ENCODE results near the gene CDRT4. TPM values are rescaled to one million over a fixed set of nuclear protein-coding genes. Genes with fewer than 3 reads are reported as not detected.

Gene CDRT4
- total RNA-seq, 2 donors from 2014 or later: 2.3 to 48.1 TPM

GRCh38 chr17:15456972-15457722 lies 10.3 kb downstream of the CDRT4 start:
- peak; percentile 25 to 50 (median 48) for DNase-seq
- intact Hi-C loops (cut with DNase I): no loop called here
- TF ChIP-seq POLR2A (IDR thresholded peaks at IDR 0.05) (peak in 1 of 3 donors; percentile 12), CTCF (IDR thresholded peaks at IDR 0.05) (peak in 2 of 7 experiments; percentile 18 to 24)
- ATAC-seq: peak; percentile 71
- Histone ChIP-seq H3K36me3 (replicated peaks in 1 of 2; ENCODE audit: insufficient read depth in 1 of 2, low read depth in 2 of 2) (no peaks in the 10 kb centered on the region), H3K27ac (peak overlapping the region; percentile 16 to 68 (median 58)), H3K4me3 (no peak overlapping the region), H3K4me1 (peaks cover 17% of the 10 kb centered on the region), H3K27me3 (no peaks in the 10 kb centered on the region), H3K9me3 (no peaks in the 10 kb centered on the region)
- WGBS, 2 donors: 70 to 77% methylated on average over 16 of the region's 16 CpGs

GRCh38 chr17:15456496-15456895 lies 10.9 kb downstream of the CDRT4 start:
- no peak for TF ChIP-seq CTCF (IDR thresholded peaks at IDR 0.05)
- Histone ChIP-seq H3K27me3 (no peaks in the 10 kb centered on the region), H3K4me1 (peaks cover 17% of the 10 kb centered on the region), H3K36me3 (replicated peaks in 1 of 2; ENCODE audit: insufficient read depth in 1 of 2, low read depth in 2 of 2) (no peaks in the 10 kb centered on the region), H3K9me3 (no peaks in the 10 kb centered on the region), H3K4me3 (no peak overlapping the region), H3K27ac (peak overlapping the region; percentile 16 to 68 (median 58))
- intact Hi-C loops (cut with DNase I): no loop called here
- ATAC-seq (no peak), DNase-seq (no peak)
- 89 to 90% methylated on average over 6 of the region's 6 CpGs for WGBS, 2 donors

- TF ChIP-seq POLR2A (IDR thresholded peaks at IDR 0.05) (no peak), CTCF (IDR thresholded peaks at IDR 0.05) (no peak)
- Histone ChIP-seq H3K4me1 (peaks cover 17% of the 10 kb centered on the region), H3K27ac (no peak overlapping the region), H3K9me3 (no peaks in the 10 kb centered on the region), H3K27me3 (no peaks in the 10 kb centered on the region), H3K36me3 (replicated peaks in 1 of 2; ENCODE audit: insufficient read depth in 1 of 2, low read depth in 2 of 2) (no peaks in the 10 kb centered on the region), H3K4me3 (no peak overlapping the region)
- intact Hi-C loops (cut with DNase I): no loop called here
- ATAC-seq (no peak), DNase-seq (no peak)
- WGBS, 2 donors: 95 to 100% methylated on average over 3 to 5 of the region's 5 CpGs
Observed at GRCh38 chr17:15454346-15454745, 13.1 kb downstream of the CDRT4 start.

GRCh38 chr17:15453782-15454181 lies 13.6 kb downstream of the CDRT4 start:
- 63 to 70% methylated on average over 3 of the region's 3 CpGs for WGBS, 2 donors
- peaks cover 22% of the 10 kb centered on the region for H3K4me1 ChIP-seq
- H3K9me3 ChIP-seq: no peaks in the 10 kb centered on the region
- no peak overlapping the region for H3K27ac ChIP-seq
- TF ChIP-seq CTCF (IDR thresholded peaks at IDR 0.05) (no peak), POLR2A (IDR thresholded peaks at IDR 0.05) (no peak)
- H3K27me3 ChIP-seq: no peaks in the 10 kb centered on the region
- H3K4me3 ChIP-seq: no peak overlapping the region
- no peaks in the 10 kb centered on the region for H3K36me3 ChIP-seq (replicated peaks in 1 of 2; ENCODE audit: insufficient read depth in 1 of 2, low read depth in 2 of 2)
- DNase-seq (no peak), ATAC-seq (no peak)
- intact Hi-C loops (cut with DNase I): no loop called here

GRCh38 chr17:15453246-15453645 lies 14.2 kb downstream of the CDRT4 start:
- ATAC-seq: no peak
- no peak overlapping the region for H3K4me3 ChIP-seq
- peaks cover 28% of the 10 kb centered on the region for H3K4me1 ChIP-seq
- H3K9me3 ChIP-seq: no peaks in the 10 kb centered on the region
- peak overlapping the region in 1 of 4 donors; percentile 11 for H3K27ac ChIP-seq
- H3K27me3 ChIP-seq: no peaks in the 10 kb centered on the region
- DNase-seq: no peak
- 60 to 68% methylated on average over 4 of the region's 4 CpGs for WGBS, 2 donors
- TF ChIP-seq CTCF (IDR thresholded peaks at IDR 0.05): no peak
- no peak for TF ChIP-seq POLR2A (IDR thresholded peaks at IDR 0.05)
- intact Hi-C loops (cut with DNase I): no loop called here
- no peaks in the 10 kb centered on the region for H3K36me3 ChIP-seq (replicated peaks in 1 of 2; ENCODE audit: insufficient read depth in 1 of 2, low read depth in 2 of 2)
